C4-2B (cell line): ENCODE results near the gene EVA1A.

Experiments used
- ZFX ChIP-seq: fragments of 450-650 bp; IDR thresholded peaks from 2 replicates; pipeline ENCODE4 v1.6.1; 2017
- TF ChIP-seq, protein P1 (sequence below): fragments of 450-650 bp; conservative IDR thresholded peaks from 2 replicates; pipeline ENCODE4 v1.5.1; 2017; ENCODE audit warnings: mild to moderate bottlenecking

DNA sequence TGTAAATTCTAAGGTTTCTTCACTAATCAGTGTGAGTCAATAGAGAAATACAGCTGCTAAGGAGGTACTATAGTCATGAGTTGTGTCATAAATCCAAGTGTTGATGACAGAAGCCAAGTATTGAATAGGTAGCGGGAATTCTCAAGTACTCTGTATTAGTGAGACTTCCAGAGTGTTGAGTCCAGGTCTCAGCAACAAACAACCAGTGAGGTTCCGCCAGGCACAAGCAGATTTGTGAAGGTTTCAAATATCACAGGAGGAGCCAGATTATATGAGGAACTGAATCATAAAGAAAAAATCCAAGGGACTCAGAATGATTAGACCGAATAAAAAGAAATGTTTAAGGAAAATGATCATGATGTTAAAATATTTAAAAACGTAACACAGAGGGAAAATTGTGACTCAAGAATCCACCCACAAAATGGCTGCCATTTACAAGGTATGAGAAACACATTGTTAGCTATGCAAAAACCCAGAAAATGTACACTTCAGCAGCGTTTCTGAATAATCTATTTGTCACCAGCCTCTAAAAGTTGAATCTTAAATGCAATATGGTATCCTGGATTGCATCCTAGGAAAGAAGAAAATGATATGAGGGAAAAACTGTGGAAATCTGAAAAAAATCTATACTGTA, 27.3 kb upstream of the EVA1A start:
- TF ChIP-seq, protein P1, sequence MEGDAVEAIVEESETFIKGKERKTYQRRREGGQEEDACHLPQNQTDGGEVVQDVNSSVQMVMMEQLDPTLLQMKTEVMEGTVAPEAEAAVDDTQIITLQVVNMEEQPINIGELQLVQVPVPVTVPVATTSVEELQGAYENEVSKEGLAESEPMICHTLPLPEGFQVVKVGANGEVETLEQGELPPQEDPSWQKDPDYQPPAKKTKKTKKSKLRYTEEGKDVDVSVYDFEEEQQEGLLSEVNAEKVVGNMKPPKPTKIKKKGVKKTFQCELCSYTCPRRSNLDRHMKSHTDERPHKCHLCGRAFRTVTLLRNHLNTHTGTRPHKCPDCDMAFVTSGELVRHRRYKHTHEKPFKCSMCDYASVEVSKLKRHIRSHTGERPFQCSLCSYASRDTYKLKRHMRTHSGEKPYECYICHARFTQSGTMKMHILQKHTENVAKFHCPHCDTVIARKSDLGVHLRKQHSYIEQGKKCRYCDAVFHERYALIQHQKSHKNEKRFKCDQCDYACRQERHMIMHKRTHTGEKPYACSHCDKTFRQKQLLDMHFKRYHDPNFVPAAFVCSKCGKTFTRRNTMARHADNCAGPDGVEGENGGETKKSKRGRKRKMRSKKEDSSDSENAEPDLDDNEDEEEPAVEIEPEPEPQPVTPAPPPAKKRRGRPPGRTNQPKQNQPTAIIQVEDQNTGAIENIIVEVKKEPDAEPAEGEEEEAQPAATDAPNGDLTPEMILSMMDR: no peak
- no peak for TF ChIP-seq ZFX
